Subcutaneous adipose tissue (tissue), 4 donors: Measurements from ENCODE around the gene PODNL1. TPM values are rescaled to one million over a fixed set of nuclear protein-coding genes. Genes with fewer than 3 reads are reported as not detected.

Experiments used
- CTCF ChIP-seq: fragments of 450-650 bp; IDR thresholded peaks from one replicate; pipeline ENCODE4 v1.5.1; 2016; ENCODE audit warnings: low read depth, mild to moderate bottlenecking, control low read depth, antibody characterized with exemption, moderate library complexity
- total RNA-seq, 4 donors: library from RNA; depleted of rRNA; stranded (reverse); fragments of >200 nt; gene quantifications; one replicate each; pipeline ENCODE4 v1.1.0, GENCODE V29; 2016

Gene PODNL1
- total RNA-seq, 4 donors from 2014 or later = 0.44 to 1.1 (median 0.91) TPM

GRCh38 chr19:13952154-13952930 is 14.1 kb upstream of the PODNL1 start, which contains the start of gene DCAF15:
TSS of gene DCAF15 (plus strand) at chr19:13952509. CDS start at chr19:13952513, 4 bp downstream.
- no peak for TF ChIP-seq CTCF

- no peak for TF ChIP-seq CTCF
Observed at GRCh38 chr19:13951799-13952153, 13.6 kb upstream of the PODNL1 start.

GRCh38 chr19:13951043-13951442 is 12.8 kb upstream of the PODNL1 start:
- no peak for TF ChIP-seq CTCF

DNA sequence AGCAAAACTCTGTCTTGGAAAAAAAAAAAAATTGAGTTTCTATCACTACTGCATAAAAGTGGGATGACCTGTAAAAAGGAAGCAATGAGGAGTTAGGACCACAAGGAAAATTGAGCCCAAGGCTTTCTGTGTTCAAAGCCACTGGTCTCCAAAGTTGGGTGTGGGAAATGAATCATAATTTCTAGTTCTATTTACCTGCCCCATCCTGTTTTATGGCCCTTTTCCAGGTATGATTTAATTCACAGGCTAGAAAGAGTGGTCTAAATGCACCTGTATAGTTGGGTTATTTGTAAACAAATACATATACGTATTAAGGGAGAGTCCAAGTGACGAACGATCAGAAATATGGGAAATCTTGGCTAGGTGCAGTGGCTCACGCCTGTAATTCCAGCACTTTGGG is 8.2 kb upstream of the PODNL1 start:
- no peak for TF ChIP-seq CTCF

DNA sequence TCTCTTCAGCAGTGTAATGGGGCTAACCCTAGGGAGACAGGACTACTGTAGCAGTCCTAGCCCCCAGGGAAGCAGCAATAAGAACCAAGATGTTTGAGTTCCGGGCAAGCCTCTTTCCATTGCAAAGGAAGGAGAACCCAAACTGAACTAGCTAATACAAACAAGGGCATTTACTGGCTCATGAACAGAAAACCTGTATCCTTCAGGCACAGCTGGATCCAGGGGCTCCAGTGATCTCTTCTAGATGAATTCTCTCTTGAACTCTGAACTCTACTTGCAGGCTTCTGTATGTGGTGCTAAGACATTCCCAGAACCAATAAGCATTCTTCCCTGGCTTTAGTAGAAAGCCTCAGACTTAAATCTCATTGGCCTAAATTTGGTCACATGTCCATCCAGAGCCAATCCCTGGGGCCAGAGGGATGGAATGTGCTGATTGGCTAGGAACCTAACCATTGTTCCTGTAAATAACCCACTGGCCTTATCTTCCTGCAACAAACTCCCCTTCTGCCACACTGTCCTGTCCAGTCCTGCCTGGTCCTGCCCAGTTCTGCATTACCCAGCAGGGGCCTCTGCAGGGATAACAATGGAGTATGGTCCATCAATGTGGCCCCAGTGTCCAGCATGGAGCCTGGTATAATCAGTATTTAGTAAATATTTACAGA is 3.9 kb upstream of the PODNL1 start:
- TF ChIP-seq CTCF = no peak

GRCh38 chr19:13937479-13938300 is 527 bp downstream of the PODNL1 start:
- no peak for TF ChIP-seq CTCF
